HepG2 (cell line): Measurements from ENCODE around the gene HNRNPUL1. TPM values are rescaled to one million over a fixed set of nuclear protein-coding genes. Genes with fewer than 3 reads are reported as not detected.

Experiments
- ATF2 ChIP-seq: sonication (generic); formaldehyde crosslinking; IDR thresholded peaks from 2 replicates; pipeline ENCODE4 v1.4.0; 2020; ENCODE audit warnings: missing genetic modification reagents
- ELF1 ChIP-seq: sonication (generic); formaldehyde crosslinking; IDR thresholded peaks from 2 replicates; pipeline ENCODE4 v1.4.0; 2020; ENCODE audit warnings: missing genetic modification reagents
- GPN1 ChIP-seq: sonication (generic); formaldehyde crosslinking; IDR thresholded peaks from 2 replicates; pipeline ENCODE4 v1.5.1; 2020; ENCODE audit warnings: missing genetic modification reagents, borderline replicate concordance
- HDAC2 ChIP-seq: sonication (generic); formaldehyde crosslinking; IDR thresholded peaks from 2 replicates; pipeline ENCODE4 v1.4.0; 2020; ENCODE audit warnings: missing genetic modification reagents
- NFE2L1 ChIP-seq: sonication (generic); formaldehyde crosslinking; IDR thresholded peaks from 2 replicates; pipeline ENCODE4 v1.4.0; 2020; ENCODE audit warnings: missing genetic modification reagents, mild to moderate bottlenecking, borderline replicate concordance
- PLSCR1 ChIP-seq: sonication (generic); formaldehyde crosslinking; IDR thresholded peaks from 2 replicates; pipeline ENCODE4 v1.5.0; 2020; ENCODE audit warnings: missing genetic modification reagents, mild to moderate bottlenecking, borderline replicate concordance
- POGK ChIP-seq: sonication (generic); formaldehyde crosslinking; conservative IDR thresholded peaks from 2 replicates; pipeline ENCODE4 v1.8.0; 2022; ENCODE audit warnings: mild to moderate bottlenecking, moderate library complexity, missing genetic modification reagents
- SP140L ChIP-seq: sonication (generic); formaldehyde crosslinking; IDR thresholded peaks from 2 replicates; pipeline ENCODE4 v1.4.0; 2020; ENCODE audit warnings: missing genetic modification reagents, borderline replicate concordance
- TBL1XR1 ChIP-seq: fragments of 150-350 bp; IDR thresholded peaks from 2 replicates; pipeline ENCODE4 v1.6.1; 2014; ENCODE audit warnings: borderline replicate concordance, low read length; ENCODE audit not compliant: partially characterized antibody
- YEATS2 ChIP-seq: sonication (generic); formaldehyde crosslinking; IDR thresholded peaks from 2 replicates; pipeline ENCODE4 v1.4.0; 2020; ENCODE audit warnings: missing genetic modification reagents, borderline replicate concordance
- ZBTB10 ChIP-seq: sonication (generic); formaldehyde crosslinking; IDR thresholded peaks from 2 replicates; pipeline ENCODE4 v1.4.0; 2020; ENCODE audit warnings: missing genetic modification reagents, borderline replicate concordance
- ZNF253 ChIP-seq: sonication (generic); formaldehyde crosslinking; IDR thresholded peaks from 2 replicates; pipeline ENCODE4 v1.8.0; 2022; ENCODE audit warnings: mild to moderate bottlenecking, missing genetic modification reagents, borderline replicate concordance
- ZNF569 ChIP-seq: sonication (generic); formaldehyde crosslinking; IDR thresholded peaks from 2 replicates; pipeline ENCODE4 v1.5.0; 2020; ENCODE audit warnings: mild to moderate bottlenecking, missing genetic modification reagents, moderate library complexity, borderline replicate concordance
- ZNF660 ChIP-seq: sonication (generic); formaldehyde crosslinking; IDR thresholded peaks from 2 replicates; pipeline ENCODE4 v1.5.1; 2020; ENCODE audit warnings: mild to moderate bottlenecking, low read depth, missing genetic modification reagents, borderline replicate concordance
- ZSCAN25 ChIP-seq: sonication (generic); formaldehyde crosslinking; IDR thresholded peaks from 2 replicates; pipeline ENCODE4 v1.8.0; 2022; ENCODE audit warnings: mild to moderate bottlenecking, missing genetic modification reagents
- polyA plus RNA-seq, 8 experiments: library from polyadenylated mRNA; depleted of rRNA in 3 of 8; stranded (reverse) in 7 of 8; unstranded in 1 of 8; fragments of >200 nt; fragmentation: Illumina TruSeq in 4 of 8; extraction: Trizol in 4 of 8; gene quantifications; 2 replicates each; pipeline versions ENCODE4 v1.2.1 to v1.2.3, GENCODE V29; 2011 to 2016; ENCODE audit warnings: low read depth in 4 of 8, missing spikeins in 1 of 8, mixed read lengths in 1 of 8; ENCODE audit not compliant: insufficient read depth in 1 of 8
- total RNA-seq, 5 experiments: library from RNA; depleted of rRNA; stranded (reverse); fragments of >200 nt; fragmentation: Illumina TruSeq; extraction: Trizol; gene quantifications; 2 replicates each; pipeline ENCODE4 v1.2.3, GENCODE V29; 2016; ENCODE audit warnings: low read depth in 1 of 5
- TF ChIP-seq, protein P1 (sequence below): sonication (generic); formaldehyde crosslinking; IDR thresholded peaks from 2 replicates; pipeline ENCODE4 v1.4.0; 2020; ENCODE audit warnings: mild to moderate bottlenecking, low read depth, missing genetic modification reagents
- TF ChIP-seq, protein P2 (sequence below): sonication (generic); formaldehyde crosslinking; IDR thresholded peaks from 2 replicates; pipeline ENCODE4 v1.8.0; 2022; ENCODE audit warnings: mild to moderate bottlenecking, missing genetic modification reagents
- TF ChIP-seq, protein P3 (sequence below): IDR thresholded peaks from 2 replicates; pipeline ENCODE4 v1.6.1; 2016; ENCODE audit warnings: low read depth, borderline replicate concordance

Gene HNRNPUL1
- total and polyA plus RNA-seq, 2 of the 13 experiments (the other 11 are each of a cell fraction or from before 2014, with no cell fraction given) = 30.9 to 81.7 TPM

- TF ChIP-seq, protein P1, sequence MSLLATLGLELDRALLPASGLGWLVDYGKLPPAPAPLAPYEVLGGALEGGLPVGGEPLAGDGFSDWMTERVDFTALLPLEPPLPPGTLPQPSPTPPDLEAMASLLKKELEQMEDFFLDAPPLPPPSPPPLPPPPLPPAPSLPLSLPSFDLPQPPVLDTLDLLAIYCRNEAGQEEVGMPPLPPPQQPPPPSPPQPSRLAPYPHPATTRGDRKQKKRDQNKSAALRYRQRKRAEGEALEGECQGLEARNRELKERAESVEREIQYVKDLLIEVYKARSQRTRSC (CRISPR knock-in tag) = no peak
- peak; percentile 51; the same call in 1 of the 2 replicates for TF ChIP-seq ZBTB10 (CRISPR knock-in tag)
- no peak for TF ChIP-seq PLSCR1 (CRISPR knock-in tag)
- 0 out of 2 replicates have a peak, but pooled peaks have one; percentile 22 for TF ChIP-seq POGK (CRISPR knock-in tag)
- TF ChIP-seq YEATS2 = peak; percentile 18; the same call in 1 of the 2 replicates
- no peak for TF ChIP-seq SP140L
- TF ChIP-seq ZNF253 (CRISPR knock-in tag) = 0 out of 2 replicates have a peak, but pooled peaks have one; percentile 49
- TF ChIP-seq, protein P2, sequence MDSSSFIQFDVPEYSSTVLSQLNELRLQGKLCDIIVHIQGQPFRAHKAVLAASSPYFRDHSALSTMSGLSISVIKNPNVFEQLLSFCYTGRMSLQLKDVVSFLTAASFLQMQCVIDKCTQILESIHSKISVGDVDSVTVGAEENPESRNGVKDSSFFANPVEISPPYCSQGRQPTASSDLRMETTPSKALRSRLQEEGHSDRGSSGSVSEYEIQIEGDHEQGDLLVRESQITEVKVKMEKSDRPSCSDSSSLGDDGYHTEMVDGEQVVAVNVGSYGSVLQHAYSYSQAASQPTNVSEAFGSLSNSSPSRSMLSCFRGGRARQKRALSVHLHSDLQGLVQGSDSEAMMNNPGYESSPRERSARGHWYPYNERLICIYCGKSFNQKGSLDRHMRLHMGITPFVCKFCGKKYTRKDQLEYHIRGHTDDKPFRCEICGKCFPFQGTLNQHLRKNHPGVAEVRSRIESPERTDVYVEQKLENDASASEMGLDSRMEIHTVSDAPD = no peak
- TF ChIP-seq ATF2 = peak; percentile 75; the same call in 1 of the 2 replicates
- no peak for TF ChIP-seq GPN1
- TF ChIP-seq, protein P3, sequence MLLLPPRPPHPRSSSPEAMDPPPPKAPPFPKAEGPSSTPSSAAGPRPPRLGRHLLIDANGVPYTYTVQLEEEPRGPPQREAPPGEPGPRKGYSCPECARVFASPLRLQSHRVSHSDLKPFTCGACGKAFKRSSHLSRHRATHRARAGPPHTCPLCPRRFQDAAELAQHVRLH (CRISPR knock-in tag) = no peak
- no peak for TF ChIP-seq NFE2L1 (CRISPR knock-in tag)
- TF ChIP-seq TBL1XR1 = no peak
- TF ChIP-seq HDAC2 (CRISPR knock-in tag) = 0 out of 2 replicates have a peak, but pooled peaks have one; percentile 33
- peak; percentile 34; the same call in 1 of the 2 replicates for TF ChIP-seq ZSCAN25 (CRISPR knock-in tag)
- no peak for TF ChIP-seq ZNF569 (CRISPR knock-in tag)
- TF ChIP-seq ELF1 (CRISPR knock-in tag) = peak; percentile 17; the same call in 1 of the 2 replicates
- TF ChIP-seq ZNF660 (CRISPR knock-in tag) = no peak
Measured at GRCh38 chr19:41321600-41322270, 57.6 kb downstream of the HNRNPUL1 start (continued).
